Left cardiac atrium (tissue), 4 donors: Measurements from ENCODE around the gene SLAIN2. TPM values are rescaled to one million over a fixed set of nuclear protein-coding genes. Genes with fewer than 3 reads are reported as not detected.

Experiments used
- ATAC-seq, 2 donors: fragments of 200-7000 bp; cut with Tn5 transposase; one replicate each; pipeline ENCODE4 v1.9.1; 2020; ENCODE audit warnings: mild to moderate bottlenecking in 2 of 2, moderate library complexity in 2 of 2
- DNase-seq: peaks from one replicate; pipeline ENCODE4 v3.0.0-alpha.2; 2020
- intact Hi-C, 2 donors: fragments of 100-400 bp; cut with DNase I; formaldehyde crosslinking; loops; one replicate each; pipeline versions ENCODE4 v1.14.1 to v1.15.1; 2022 to 2023
- total RNA-seq, 2 donors: library from RNA; stranded (reverse); fragmentation: NEBNext Ultra II Directional; extraction: Animal tissue kit (Norgen Biotek cat#: 25700); gene quantifications; one replicate each; pipeline ENCODE4 v1.2.1, GENCODE V29; 2021
- donor health status: DM: no; HTN: yes; CAD: no.
- donor health status: DM: no; HTN: yes; CAD: no; lungs with severe emphysema.
- donor health status: DM: yes; HTN: yes; CAD: no.
- donor health status: Dilated cardiomyopathy.

SLAIN2 gene
- total RNA-seq, 2 donors from 2014 or later, result 104 to 108 TPM

DNA sequence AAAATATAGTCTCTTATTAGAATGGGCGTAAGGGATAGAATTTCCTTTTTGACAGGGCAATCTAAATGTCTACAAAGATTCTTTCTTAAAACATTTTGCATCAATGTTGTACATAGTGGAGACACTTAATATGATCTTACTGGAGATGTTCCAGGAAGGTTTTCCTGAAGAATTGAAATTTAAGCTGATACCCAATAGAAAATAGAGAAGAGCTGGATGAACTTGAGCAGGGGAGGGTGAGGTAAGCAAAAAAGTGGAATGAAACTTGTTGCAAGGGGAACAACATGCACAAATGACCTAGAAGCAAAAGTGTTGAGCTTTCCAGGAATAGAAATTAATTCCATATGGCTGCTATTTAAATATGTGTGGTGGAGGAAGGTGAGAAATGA, 19.7 kb downstream of the SLAIN2 start:
- no peak for ATAC-seq
- no peak for DNase-seq
- intact Hi-C loops, result no loop called here

DNA sequence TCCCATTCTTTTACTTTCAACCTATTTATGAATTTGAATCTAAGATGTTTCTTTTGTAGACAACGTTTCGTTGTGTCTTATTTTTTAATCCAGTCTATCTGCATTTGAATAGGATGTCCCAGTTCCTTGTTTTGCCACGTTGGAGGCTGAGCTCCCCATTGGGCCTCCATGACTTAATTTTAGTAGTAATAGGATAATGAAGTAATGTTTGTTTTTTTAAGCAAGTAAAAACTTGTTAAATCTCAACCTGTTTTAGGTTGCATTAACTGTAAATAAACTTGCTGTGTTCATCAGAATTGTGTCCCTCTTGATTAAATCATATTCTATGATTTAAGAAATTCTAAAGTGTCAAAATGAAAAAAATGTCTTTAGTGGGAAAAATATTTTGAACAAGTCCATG, 25.3 kb downstream of the SLAIN2 start:
- DNase-seq (no peak), ATAC-seq (no peak)
- intact Hi-C loops, result no loop called here

DNA sequence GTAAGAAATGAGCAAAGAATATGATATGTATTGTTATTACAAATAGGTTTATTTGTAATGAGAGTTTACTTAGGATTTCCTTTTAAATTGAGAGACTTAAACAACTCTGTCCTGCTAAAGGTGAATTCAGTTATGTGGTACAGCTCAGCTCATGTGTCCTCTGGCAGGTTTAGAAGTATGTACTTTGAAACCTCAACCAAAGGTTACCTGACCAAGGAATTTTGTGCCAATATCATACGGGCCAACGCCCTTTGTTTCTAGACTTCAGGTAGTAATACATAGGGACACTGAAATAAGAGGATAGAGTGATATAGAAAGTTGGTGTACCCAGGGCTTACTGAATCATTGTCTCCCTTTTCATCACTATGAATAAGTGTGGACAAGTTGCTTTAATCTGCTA, 25.7 kb downstream of the SLAIN2 start:
- no peak for ATAC-seq
- no peak for DNase-seq
- intact Hi-C loops, result no loop called here

DNA sequence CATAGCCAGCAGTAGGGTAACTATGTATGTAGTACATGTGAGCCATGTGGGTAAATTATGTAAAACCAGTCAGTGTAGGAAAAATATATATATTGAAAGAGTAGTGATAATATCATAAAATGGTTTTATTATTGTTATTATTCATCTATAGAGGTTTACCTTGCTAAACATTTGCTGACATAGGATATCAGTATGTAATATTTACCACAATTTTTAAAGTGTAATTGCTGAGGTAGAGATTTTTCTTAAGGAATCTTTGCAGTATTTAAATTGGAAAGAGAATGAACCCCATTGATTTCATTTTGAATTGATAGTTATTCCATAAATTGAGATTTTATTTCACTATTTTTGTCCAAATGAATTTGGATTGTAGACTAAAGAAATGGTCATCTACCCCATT, 27.1 kb downstream of the SLAIN2 start:
- intact Hi-C loops, result no loop called here
- no peak for DNase-seq
- no peak for ATAC-seq

DNA sequence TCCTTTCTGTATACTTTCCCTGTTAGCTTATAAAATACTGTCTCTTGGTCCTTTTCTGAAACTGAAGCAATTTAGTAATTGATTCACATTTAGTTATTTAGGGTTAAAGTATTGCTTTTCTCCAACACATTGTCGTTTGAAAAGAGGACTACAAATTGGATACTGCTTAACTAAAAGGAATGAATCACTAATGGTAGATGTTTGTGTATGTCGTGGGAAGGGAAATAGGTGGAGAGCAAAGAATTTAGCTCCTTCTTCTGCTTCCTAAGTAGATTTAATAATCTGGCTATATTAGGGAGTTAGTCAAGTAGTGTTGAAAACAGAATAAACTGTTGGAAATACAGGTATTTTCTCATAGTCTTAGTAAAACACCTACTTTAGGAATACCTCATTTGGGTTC, 27.9 kb downstream of the SLAIN2 start:
- ATAC-seq, result no peak
- no peak for DNase-seq
- intact Hi-C loops, result no loop called here

DNA sequence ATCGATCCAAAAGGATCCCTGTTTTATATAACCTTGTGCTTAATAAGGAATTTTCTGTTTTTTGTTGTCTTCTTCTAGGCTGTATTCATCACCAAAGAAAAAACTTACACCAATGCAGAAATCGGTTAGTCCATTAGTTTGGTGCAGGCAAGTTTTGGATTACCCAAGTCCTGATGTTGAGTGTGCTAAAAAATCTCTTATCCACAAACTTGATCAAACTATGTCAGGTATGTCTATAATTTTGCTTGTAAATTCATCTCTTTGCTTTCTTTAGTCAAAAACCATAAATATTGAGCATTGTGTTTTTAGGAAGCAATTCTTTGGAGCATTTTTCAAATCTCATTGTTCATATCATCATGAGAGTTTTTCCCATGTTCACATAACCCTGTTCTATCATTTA, 28.4 kb downstream of the SLAIN2 start:
- no peak for ATAC-seq

DNA sequence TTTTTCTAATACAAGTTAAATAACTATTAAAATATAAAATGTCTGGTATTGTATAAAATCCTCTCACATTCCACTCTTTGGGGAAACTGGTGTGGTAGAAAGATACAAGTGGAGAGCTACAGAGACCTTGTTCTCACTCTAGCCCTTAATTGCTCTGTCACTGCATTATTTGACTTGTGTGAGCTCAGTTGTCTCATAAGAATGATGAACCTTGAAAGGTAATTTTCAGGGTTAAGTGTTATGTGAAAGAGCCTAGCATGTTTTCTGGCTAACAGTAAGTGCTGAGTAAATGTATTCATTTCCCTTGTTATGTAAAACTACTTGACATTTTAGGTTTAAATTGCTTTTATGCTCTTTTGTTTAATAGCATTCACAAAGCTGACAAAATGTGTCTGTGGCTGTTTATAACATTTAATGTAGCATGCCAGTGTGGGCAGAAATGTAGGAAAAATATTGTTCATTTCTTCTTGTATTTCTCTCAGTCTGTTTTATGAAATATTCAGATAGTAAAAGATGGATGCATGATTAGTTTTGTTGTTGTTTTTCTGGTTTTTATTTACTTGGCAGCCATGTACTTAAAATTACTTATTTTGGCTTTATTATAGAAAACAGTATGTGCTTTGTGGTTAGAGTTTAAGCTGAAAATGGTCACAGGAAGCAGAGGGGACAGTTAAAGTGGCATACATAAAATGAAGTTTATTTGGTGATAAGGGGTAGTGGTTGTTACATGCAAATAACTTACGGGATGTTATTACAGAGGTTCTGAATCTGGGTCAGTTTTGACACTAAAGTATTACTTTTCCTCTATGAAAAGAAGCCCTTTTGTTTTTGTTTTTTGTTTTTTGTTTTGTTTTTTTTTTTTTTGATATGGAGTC, 29.2 kb downstream of the SLAIN2 start:
- ATAC-seq (no peak), DNase-seq (no peak)
- intact Hi-C loops, result no loop called here

More for the DNA sequence above, 28.4 kb downstream of the SLAIN2 start:
- no peak for DNase-seq
- intact Hi-C loops, result no loop called here

DNA sequence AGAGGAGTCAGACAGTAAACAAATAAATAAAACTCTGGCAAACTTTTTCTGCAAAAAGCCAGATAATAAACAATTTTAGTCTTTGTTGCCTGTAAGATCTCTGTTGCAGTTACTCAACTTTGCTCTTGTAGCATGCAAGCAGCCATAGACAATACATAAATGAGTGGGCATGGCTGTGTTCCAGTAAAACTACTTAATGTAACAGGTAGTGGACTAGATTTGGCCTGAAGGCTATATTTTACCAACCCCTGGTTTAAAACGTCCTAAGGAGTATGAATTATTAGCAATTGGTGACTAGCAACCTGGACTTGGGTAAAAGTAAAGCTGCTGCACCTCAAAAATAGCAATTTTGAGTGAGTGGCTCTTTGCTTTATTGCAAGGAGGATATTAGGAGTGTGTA, 30.9 kb downstream of the SLAIN2 start:
- intact Hi-C loops, result no loop called here
- DNase-seq, result no peak
- ATAC-seq, result no peak

DNA sequence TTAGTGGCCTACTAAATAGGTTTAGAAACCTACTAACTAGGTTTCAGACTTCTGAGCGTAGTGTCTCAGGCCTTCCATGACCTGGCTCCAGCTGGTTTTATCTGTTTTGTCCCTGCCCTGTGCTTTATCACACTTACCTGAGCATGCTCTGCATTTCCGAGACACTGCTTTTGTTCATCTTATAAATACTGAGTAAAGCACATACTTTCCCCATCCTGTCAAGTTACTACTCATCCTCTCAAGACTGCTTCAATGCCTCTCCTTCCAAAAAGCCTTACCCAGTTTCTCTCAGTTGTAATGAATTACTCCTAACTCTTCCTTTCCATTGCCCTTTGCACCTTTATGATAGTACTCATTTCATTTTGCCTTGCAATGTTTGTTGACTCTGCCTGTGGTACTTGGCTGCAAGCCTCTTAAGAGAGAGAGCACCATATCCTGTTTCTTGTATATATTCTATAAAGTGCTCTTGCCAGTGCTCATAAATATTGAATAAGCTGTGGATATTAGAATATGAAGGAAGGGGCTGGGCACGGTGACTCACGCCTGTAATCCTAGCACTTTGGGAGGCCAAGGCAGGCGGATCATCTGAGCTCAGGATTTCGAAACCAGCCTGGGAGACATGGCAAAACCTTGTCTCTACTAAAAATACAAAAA, 34.4 kb downstream of the SLAIN2 start:
- ATAC-seq, result no peak
- no peak for DNase-seq

DNA sequence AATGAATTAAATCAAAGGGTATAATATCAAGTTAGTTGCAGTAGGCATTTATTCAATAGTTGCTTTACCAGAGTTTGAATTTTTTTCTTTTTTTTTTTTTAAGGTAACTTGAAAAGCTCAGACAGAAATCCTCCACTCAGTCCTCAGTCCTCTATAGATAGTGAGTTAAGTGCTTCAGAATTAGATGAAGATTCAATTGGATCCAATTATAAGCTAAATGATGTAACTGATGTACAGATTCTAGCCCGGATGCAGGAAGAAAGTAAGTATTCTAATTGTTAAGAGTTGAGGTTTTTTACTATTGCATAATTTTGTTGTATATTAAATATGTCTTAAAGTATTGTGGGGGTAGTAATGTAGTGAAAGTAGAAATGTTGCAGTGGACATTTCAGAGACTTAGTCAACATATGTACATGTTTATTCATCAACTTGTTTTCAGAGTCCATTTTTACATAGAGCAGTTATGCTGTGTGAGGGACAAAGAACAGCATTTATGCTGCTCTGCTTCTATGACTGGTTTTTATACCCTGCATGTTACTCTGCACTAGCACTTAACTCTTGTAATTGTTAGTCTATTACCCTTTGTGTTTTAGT, 38.4 kb downstream of the SLAIN2 start:
- ATAC-seq (no peak), DNase-seq (no peak)
- intact Hi-C loops, result no loop called here

More for the DNA sequence above, 34.4 kb downstream of the SLAIN2 start:
- intact Hi-C loops, result no loop called here

DNA sequence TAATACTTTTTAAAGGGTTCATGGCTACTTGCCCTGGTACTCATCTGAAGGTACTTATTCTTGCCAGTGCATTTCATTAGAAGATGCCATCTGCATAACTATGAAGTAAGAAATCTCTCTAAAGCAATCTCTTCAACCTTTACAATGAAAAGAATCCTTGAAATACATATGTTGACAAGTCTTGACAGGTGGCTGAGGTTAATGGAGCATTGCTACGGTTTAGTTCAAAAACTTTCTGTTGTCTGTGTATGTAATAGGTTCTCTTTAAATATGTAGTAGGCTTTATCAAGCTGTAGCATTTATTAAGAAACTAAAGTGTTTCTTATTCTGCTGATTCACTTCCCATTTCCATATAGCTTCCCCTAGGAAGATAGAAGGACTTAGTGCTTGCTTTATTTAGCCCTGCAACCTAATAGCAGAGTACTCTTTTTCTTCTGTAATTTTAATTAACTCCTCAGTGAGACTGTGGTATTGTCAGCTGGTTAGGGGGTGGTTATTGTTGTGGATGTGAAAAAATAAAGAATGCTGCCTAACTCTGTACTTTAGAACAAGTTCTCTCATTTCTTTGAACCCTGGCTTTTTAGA, 39.3 kb downstream of the SLAIN2 start:
- ATAC-seq (no peak), DNase-seq (no peak)
- intact Hi-C loops, result no loop called here

DNA sequence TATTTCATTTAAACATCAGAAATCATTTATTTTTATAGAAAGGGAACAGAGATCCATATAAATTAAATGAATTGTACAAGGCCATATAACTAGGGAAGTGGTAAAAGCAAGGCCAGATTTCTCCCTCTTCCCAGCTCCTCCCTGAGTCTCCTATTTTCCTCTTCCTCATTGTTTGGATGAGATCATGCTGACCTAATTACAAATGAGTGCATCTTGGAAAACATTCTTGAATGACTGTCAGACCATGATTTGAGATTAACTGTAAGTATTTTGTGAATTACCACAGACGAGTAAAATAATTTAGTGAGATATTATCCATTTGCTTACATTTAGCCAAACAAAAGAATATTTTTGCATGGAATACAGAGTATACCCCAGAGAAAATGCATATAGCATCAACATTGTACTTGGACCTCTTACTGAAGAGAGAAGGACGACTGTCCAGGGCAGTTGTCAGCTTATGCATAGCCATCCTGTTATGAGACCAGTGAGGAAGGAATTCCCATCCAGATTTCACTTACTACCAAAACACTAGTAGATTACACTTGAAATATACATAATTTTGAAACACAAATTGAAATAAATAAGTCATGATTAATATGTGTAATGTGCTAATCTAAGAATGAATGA, 47.3 kb downstream of the SLAIN2 start:
- intact Hi-C loops, result no loop called here
- DNase-seq (no peak), ATAC-seq (peak; percentile 44 to 94)

DNA sequence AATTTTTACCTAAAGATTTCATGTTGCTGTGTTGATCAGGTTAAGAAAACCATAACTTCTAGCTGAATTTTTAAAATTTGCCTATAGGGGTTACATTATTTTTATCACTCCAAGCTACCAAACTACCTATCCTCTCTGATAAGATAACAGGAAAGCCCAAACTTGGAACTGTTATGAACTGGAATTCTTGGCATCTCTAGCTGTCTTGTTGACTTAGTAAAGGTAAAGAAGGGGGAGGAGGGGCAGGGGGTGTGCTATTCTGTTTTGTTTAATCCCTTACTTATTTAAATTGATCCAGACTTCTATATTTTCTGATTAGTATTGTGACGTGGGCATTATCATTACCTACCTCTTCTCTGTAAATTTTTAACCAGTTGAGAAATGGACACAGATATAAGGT, 54.7 kb downstream of the SLAIN2 start:
- DNase-seq (no peak), ATAC-seq (no peak)
- intact Hi-C loops, result no loop called here

DNA sequence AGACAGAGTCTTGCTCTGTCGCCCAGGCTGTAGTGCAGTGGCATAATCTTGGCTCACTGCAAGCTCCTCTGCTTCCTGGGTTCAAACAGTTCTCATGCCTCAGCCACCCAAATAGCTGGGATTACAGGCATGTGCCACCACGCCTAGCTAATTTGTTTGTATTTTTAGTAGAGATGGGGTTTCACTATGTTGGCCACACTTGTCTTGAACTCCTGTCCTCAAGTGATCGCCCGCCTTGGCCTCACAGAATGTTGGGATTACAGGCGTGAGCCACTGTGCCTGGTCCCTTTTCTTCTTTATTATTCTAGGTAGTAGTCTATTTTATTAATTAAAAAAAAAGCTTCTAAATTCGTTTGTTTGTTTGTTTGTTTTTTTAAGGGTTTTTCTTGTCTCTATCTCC, 59.1 kb downstream of the SLAIN2 start:
- ATAC-seq (no peak), DNase-seq (no peak)
- intact Hi-C loops, result no loop called here

DNA sequence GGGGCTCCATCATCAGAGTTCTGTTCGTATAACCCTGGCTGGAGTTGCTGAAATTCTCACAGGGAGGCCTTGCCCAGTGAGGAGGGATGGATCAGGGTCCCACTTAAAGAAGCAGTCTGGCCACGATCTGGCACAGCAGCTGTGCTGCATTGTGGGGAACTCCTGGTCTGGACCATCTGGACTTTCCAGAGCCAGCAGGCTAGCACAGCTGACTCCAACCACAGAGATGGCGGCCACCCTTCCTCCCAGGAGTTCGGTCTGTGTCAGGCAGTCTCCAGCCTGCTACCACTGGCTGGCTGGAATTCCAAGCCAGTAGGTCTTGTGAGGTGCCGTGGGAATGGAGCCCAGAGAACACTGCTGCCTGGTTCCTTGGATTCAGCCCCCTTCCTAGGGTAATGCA, 62.0 kb downstream of the SLAIN2 start:
- DNase-seq, result no peak
- ATAC-seq, result peak in 1 of 2 donors; percentile 14
- intact Hi-C loops, result no loop called here

DNA sequence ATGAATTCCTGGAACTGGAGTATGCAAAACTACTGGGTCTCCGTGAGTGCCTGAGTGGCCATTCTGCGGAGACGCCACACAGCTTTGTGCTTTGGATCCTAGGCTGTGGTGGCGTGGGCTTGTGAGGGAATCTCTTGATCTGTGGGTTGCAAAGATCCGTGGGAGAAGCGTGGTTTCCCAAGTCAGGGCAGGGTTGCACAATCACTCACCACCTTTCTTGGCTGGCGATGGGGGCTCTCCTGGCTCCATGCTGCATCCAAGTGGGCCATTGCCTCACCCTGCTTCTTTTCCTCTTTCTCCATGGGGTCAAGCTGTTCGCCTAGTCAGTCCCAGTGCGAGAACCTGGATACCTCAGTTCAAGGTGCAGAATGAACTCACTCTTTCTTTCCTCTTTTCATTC, 62.5 kb downstream of the SLAIN2 start:
- ATAC-seq (peak in 1 of 2 donors; percentile 23), DNase-seq (no peak)
- intact Hi-C loops, result no loop called here

DNA sequence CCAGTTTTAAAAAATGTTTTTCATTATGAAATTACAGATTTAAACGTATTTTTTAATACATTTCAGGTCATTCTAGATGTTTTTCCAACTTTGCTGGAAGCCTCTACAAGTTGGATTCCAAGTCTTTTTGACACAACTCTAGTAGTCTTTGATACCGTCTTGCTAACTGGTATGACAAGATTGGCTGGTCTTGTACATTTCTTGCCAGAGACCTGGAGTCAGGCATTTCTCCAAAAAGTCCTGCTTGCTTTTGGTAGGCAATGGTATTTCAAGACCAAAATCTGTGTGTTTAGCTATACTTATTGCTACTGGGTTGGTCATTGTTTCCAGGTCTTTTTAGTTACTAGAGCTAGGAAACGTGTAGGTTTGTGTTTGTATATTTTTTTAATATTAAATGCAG, 64.6 kb downstream of the SLAIN2 start:
- no peak for ATAC-seq
- intact Hi-C loops, result no loop called here
- DNase-seq, result no peak

DNA sequence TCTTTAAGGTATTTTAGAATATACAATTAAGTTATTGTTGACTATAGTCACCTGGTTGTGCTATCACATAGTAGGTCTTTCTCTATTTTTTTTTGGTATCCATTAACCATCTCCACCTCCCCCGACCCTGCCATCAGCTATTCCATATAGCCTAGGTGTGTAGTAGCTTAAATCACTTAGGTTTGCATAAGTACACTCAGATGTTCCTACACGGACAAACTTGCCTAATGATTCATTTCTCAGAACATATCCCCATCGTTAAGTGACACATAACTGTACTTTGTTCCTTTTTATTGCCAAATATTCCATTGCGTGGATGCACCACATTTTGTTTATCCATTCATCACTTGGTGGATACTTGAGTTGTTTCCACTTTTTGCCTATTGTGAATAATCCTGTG, 67.9 kb downstream of the SLAIN2 start:
- ATAC-seq, result no peak
- DNase-seq, result no peak
- intact Hi-C loops, result no loop called here

DNA sequence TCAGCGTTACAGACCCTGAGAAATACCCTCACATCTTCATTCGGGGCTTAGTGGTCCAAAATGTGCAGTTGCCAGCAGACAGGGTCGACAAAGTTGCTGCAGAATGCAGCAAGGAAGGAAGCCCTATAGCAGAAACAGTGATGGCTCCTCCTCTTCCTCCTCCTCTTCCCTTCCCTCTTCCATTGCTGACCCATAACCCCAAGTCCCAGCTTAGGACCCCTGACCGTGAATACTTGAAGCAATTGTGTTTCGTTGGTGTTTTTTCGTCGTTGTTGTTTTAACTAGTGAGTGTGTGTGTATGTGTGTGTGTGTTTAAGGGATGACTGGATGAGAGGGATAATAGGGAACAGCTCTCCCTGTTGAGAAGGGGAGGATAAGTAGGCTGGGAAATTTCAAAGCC, 69.5 kb downstream of the SLAIN2 start:
- DNase-seq (no peak), ATAC-seq (no peak)
- intact Hi-C loops, result no loop called here

DNA sequence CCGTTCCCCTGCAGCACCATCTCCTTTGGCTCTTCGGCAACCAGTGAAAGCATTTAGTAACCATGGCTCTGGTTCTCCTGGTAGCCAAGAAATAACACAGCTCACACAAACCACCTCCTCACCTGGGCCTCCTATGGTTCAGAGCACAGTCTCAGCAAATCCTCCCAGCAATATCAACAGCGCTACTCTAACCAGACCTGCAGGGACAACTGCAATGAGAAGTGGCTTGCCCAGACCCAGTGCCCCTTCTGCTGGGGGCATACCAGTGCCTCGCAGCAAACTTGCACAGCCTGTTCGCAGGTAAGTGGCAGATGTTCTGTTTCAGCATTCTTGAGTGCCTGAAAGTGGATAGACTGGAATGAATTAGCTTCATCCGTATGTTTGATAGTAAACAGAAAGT, 78.8 kb downstream of the SLAIN2 start:
- no peak for DNase-seq
- no peak for ATAC-seq
- intact Hi-C loops, result no loop called here
